A549 (cell line): ENCODE results near the gene PHC1. TPM values are rescaled to one million over a fixed set of nuclear protein-coding genes. Genes with fewer than 3 reads are reported as not detected.

Source experiments
- ATAC-seq, 2 experiments: fragments of 200-7000 bp in 1 of 2; fragments of >200 bp in 1 of 2; cut with Nextera tagmentation in 1 of 2; cut with Tn5 transposase in 1 of 2; 3 replicates each; pipeline versions ENCODE4 v1.8.0 to v1.9.1; 2018 to 2020; ENCODE audit warnings: mild to moderate bottlenecking in 1 of 2, moderate library complexity in 1 of 2
- CTCF ChIA-PET: fragments of 300-600 bp; sonication (Branson Sonifier 250); formaldehyde crosslinking; extraction: SDS; loops from one replicate; lab custom pipeline; 2021; ENCODE audit warnings: antibody characterized with exemption, inconsistent platforms; lab: Yijun Ruan, JAX
- POLR2A ChIA-PET: fragments of 350-600 bp; formaldehyde crosslinking; extraction: SDS; loops from one replicate; lab custom pipeline; 2021; ENCODE audit warnings: antibody characterized with exemption, inconsistent platforms; lab: Yijun Ruan, JAX
- DNase-seq, 2 experiments: peaks; one replicate each; pipeline versions ENCODE4 v3.0.0 to v3.0.0-alpha.2; 2011 to 2016; ENCODE audit warnings: low read depth in 1 of 2, low spot score in 1 of 2
- FAIRE-seq: peaks from 2 replicates; lab custom pipeline; 2011; peaks lifted over from hg19 to GRCh38; lab: Jason Lieb, UNC
- H3K27ac ChIP-seq, 2 experiments: fragments of >200 bp; sonication (Bioruptor Twin); formaldehyde crosslinking; 3 replicates each; pipeline ENCODE4 v1.5.1; 2016 to 2017
- H3K4me1 ChIP-seq: fragments of >200 bp; sonication (Bioruptor Twin); formaldehyde crosslinking; 3 replicates; pipeline ENCODE4 v1.6.1; 2016
- H3K4me2 ChIP-seq: fragments of >200 bp; sonication (Bioruptor Twin); formaldehyde crosslinking; 3 replicates; pipeline ENCODE4 v1.6.1; 2016
- H3K4me3 ChIP-seq: fragments of >200 bp; sonication (Bioruptor Twin); formaldehyde crosslinking; 3 replicates; pipeline ENCODE4 v1.5.1; 2016
- H3K9me3 ChIP-seq: fragments of >200 bp; sonication (Bioruptor Twin); formaldehyde crosslinking; 3 replicates; pipeline ENCODE4 v1.6.1; 2016
- BHLHE40 ChIP-seq: IDR thresholded peaks from 2 replicates; pipeline ENCODE4 v1.6.1; 2012; ENCODE audit warnings: low read depth, low read length, inconsistent platforms
- CBX8 ChIP-seq: fragments of 200-600 bp; sonication (generic); IDR thresholded peaks from 2 replicates; pipeline ENCODE4 v1.6.1; 2016
- CHD4 ChIP-seq: fragments of 200-600 bp; sonication (generic); IDR thresholded peaks from 2 replicates; pipeline ENCODE4 v1.6.1; 2016; ENCODE audit warnings: antibody characterized with exemption, mild to moderate bottlenecking, borderline replicate concordance
- EHF ChIP-seq: fragments of 250-450 bp; sonication (Bioruptor Pico); IDR thresholded peaks from 2 replicates; pipeline ENCODE4 v1.5.0; 2020; ENCODE audit warnings: mild to moderate bottlenecking
- ELK1 ChIP-seq: fragments of 150-350 bp; IDR thresholded peaks from 2 replicates; pipeline ENCODE4 v1.6.1; 2014; ENCODE audit warnings: low read depth, mild to moderate bottlenecking, low read length
- ESRRA ChIP-seq: fragments of 150-350 bp; IDR thresholded peaks from 2 replicates; pipeline ENCODE4 v1.6.1; 2014; ENCODE audit warnings: mild to moderate bottlenecking, low read length, borderline replicate concordance
- FOSL2 ChIP-seq, 2 experiments: fragments of 450-650 bp in 1 of 2; fragments of >200 bp in 1 of 2; sonication (Bioruptor Twin) in 1 of 2; formaldehyde crosslinking; IDR thresholded peaks; 2 replicates each; pipeline versions ENCODE4 v1.5.0 to v1.6.1; 2016 to 2020; ENCODE audit warnings: mild to moderate bottlenecking in 1 of 2, moderate library complexity in 1 of 2
- FOXS1 ChIP-seq: fragments of 250-450 bp; sonication (Bioruptor Pico); IDR thresholded peaks from 2 replicates; pipeline ENCODE4 v1.5.0; 2020; ENCODE audit warnings: mild to moderate bottlenecking, moderate library complexity
- GATA3 ChIP-seq: IDR thresholded peaks from 2 replicates; pipeline ENCODE4 v1.6.1; 2012; ENCODE audit warnings: borderline replicate concordance
- HEYL ChIP-seq: fragments of 250-450 bp; sonication (Bioruptor Pico); IDR thresholded peaks from 2 replicates; pipeline ENCODE4 v1.8.0; 2021; ENCODE audit warnings: mild to moderate bottlenecking, moderate library complexity
- HOXA7 ChIP-seq: fragments of 250-450 bp; sonication (Bioruptor Pico); IDR thresholded peaks from 2 replicates; pipeline ENCODE4 v1.5.0; 2020; ENCODE audit warnings: mild to moderate bottlenecking, moderate library complexity
- HOXB5 ChIP-seq: fragments of 250-450 bp; sonication (Bioruptor Pico); IDR thresholded peaks from 2 replicates; pipeline ENCODE4 v1.5.0; 2020; ENCODE audit warnings: mild to moderate bottlenecking, moderate library complexity
- JUNB ChIP-seq: fragments of >200 bp; sonication (Bioruptor Twin); formaldehyde crosslinking; IDR thresholded peaks from 2 replicates; pipeline ENCODE4 v1.6.1; 2016
- KDM1A ChIP-seq: fragments of 200-600 bp; sonication (generic); IDR thresholded peaks from 2 replicates; pipeline ENCODE4 v1.6.1; 2016; ENCODE audit warnings: low read depth, mild to moderate bottlenecking
- MYC ChIP-seq: IDR thresholded peaks from 2 replicates; pipeline ENCODE4 v1.6.1; 2012; ENCODE audit warnings: mild to moderate bottlenecking, inconsistent platforms, low read length, improper control_type of control experiment, borderline replicate concordance
- NFE2L2 ChIP-seq: fragments of 150-350 bp; conservative IDR thresholded peaks from 2 replicates; pipeline ENCODE4 v1.6.1; 2014; ENCODE audit warnings: low read length
- NR3C1 ChIP-seq: fragments of >200 bp; sonication (Bioruptor Twin); formaldehyde crosslinking; IDR thresholded peaks from 3 replicates; pipeline ENCODE4 v1.6.1; 2017
- PHF8 ChIP-seq: fragments of 200-600 bp; sonication (generic); IDR thresholded peaks from 2 replicates; pipeline ENCODE4 v1.6.1; 2016; ENCODE audit warnings: low read depth, mild to moderate bottlenecking, antibody characterized with exemption, moderate library complexity, borderline replicate concordance
- POLR2A ChIP-seq: IDR thresholded peaks from 2 replicates; pipeline ENCODE4 v1.6.1; 2012; ENCODE audit warnings: mild to moderate bottlenecking, low read length
- RAD21 ChIP-seq, 2 experiments: fragments of >200 bp in 1 of 2; sonication (Bioruptor Twin) in 1 of 2; formaldehyde crosslinking in 1 of 2; IDR thresholded peaks in 1 of 2; conservative IDR thresholded peaks in 1 of 2; 2 replicates in 1 of 2; 3 replicates in 1 of 2; pipeline ENCODE4 v1.6.1; 2012 to 2018; ENCODE audit warnings: inconsistent platforms in 1 of 2
- RCOR1 ChIP-seq: fragments of 150-350 bp; IDR thresholded peaks from 2 replicates; pipeline ENCODE4 v1.6.1; 2014; ENCODE audit warnings: antibody characterized with exemption, low read length, low read depth
- RFX5 ChIP-seq: fragments of 450-650 bp; IDR thresholded peaks from 2 replicates; pipeline ENCODE4 v1.7.1; 2014; ENCODE audit warnings: antibody characterized with exemption, mild to moderate bottlenecking, moderate library complexity
- SREBF2 ChIP-seq: fragments of 450-650 bp; IDR thresholded peaks from 2 replicates; pipeline ENCODE4 v1.6.1; 2014; ENCODE audit warnings: mild to moderate bottlenecking, moderate library complexity
- TFCP2L1 ChIP-seq: fragments of 250-450 bp; sonication (Bioruptor Pico); IDR thresholded peaks from 2 replicates; pipeline ENCODE4 v1.5.0; 2021; ENCODE audit warnings: mild to moderate bottlenecking
- TP53 ChIP-seq: fragments of 250-450 bp; sonication (Bioruptor Pico); IDR thresholded peaks from 2 replicates; pipeline ENCODE4 v1.5.0; 2021; ENCODE audit warnings: mild to moderate bottlenecking, moderate library complexity
- ZC3H11A ChIP-seq: fragments of 450-650 bp; IDR thresholded peaks from 2 replicates; pipeline ENCODE4 v1.6.1; 2014; ENCODE audit warnings: antibody characterized with exemption, mild to moderate bottlenecking
- ZSCAN20 ChIP-seq: fragments of 250-450 bp; sonication (Bioruptor Pico); IDR thresholded peaks from 2 replicates; pipeline ENCODE4 v1.8.0; 2022; ENCODE audit warnings: mild to moderate bottlenecking, moderate library complexity
- WGBS: methylation state at CpG from one replicate; pipeline ENCODE4 v1.1.6; 2017; ENCODE audit errors: missing lambda C conversion rate; 5-methylcytosine and 5-hydroxymethylcytosine counted together
- polyA plus RNA-seq, 4 experiments: library from polyadenylated mRNA; depleted of rRNA in 3 of 4; stranded (reverse); fragments of >200 nt; fragmentation: RNase III in 1 of 4; extraction: RNeasy Plus Mini Kit Qiagen cat#74134 plus additional on column Dnase treatment in 1 of 4; gene quantifications; 2 replicates in 3 of 4; 3 replicates in 1 of 4; pipeline ENCODE4 v1.2.3, GENCODE V29; 2011 to 2017
- TF ChIP-seq, protein P1 (sequence below): IDR thresholded peaks from 2 replicates; pipeline ENCODE4 v1.6.1; 2012

PHC1 gene
- polyA plus RNA-seq, 2 of the 4 experiments (the other 2 are of a cell fraction) = 11.2 to 26.5 TPM

GRCh38 chr12:8871068-8871467 is 43.2 kb upstream of the PHC1 start:
- H3K4me2 ChIP-seq = no peak overlapping the region
- H3K9me3 ChIP-seq = no peaks in the 10 kb centered on the region
- no peak overlapping the region for H3K4me3 ChIP-seq
- no peak for FAIRE-seq
- ChIA-PET CTCF (interaction anchor here (1.0 to 3.0 kb wide), 2 partner anchors 10 to 17 kb away, joined by 3 to 13 read pairs; no protein-coding TSS in a partner anchor), POLR2A (no interaction called here)
- no peak overlapping the region for H3K27ac ChIP-seq
- TF ChIP-seq RCOR1 = no peak
- TF ChIP-seq ELK1 = no peak
- no peak for TF ChIP-seq TFCP2L1 (CRISPR knock-in tag)
- no peak for TF ChIP-seq MYC
- no peak for TF ChIP-seq HOXA7 (CRISPR knock-in tag)
- no peak for TF ChIP-seq SREBF2
- TF ChIP-seq NFE2L2 = no peak
- TF ChIP-seq, all 56 proteins: peak for 0
- ATAC-seq (no peak), DNase-seq (no peak)
- H3K4me1 ChIP-seq = no peaks in the 10 kb centered on the region

- TF ChIP-seq MYC (no peak), RAD21 (conservative IDR thresholded peaks at IDR 0.05 in 1 of 2, IDR thresholded peaks at IDR 0.05 in 1 of 2) (no peak)
- TF ChIP-seq, all 56 proteins: peak for 0
- CTCF ChIA-PET = no interaction called here
Measured at GRCh38 chr12:8876887-8877286, 37.4 kb upstream of the PHC1 start.

DNA sequence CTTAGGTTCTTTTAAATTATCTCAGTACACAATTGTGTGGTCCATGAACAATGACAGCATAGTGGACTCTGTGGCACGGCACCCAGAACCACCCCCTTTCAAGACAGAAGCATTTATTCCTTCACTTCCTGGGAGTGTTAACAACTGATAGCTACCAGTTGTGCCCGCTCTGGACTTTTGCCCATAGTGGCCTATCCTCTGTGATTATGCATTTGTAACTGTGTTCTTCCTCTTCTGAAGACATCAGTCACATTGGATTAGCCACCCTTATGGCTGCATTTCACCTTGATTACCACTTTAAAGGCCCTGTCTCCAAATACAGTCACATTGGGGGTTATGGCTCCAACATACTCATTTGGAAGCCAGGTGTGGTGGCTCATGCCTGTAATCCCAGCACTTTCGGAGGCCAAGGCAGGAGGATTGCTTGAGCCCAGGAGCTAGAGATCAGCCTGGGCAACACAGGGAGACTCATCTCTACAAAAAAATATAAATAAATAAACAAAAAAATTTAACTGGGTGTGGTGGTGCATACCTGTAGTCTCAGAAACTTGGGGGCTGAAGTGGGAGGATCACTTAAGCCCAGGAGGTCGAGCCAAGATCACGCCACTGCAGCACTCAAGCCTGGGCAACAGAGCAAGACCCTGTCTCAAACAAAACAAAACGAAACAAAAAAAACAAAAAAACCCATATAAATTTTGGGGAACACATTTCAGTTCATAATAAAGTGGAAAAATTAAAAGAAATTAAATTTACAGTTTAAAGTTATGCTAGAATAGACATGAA is 27.6 kb upstream of the PHC1 start:
- WGBS = 33% methylated on average over 6 of the region's 6 CpGs
- FAIRE-seq = no peak

More at GRCh38 chr12:8876887-8877286, 37.4 kb upstream of the PHC1 start:
- H3K4me3 ChIP-seq = no peak overlapping the region
- H3K4me1 ChIP-seq = no peaks in the 10 kb centered on the region
- no peak for DNase-seq
- H3K9me3 ChIP-seq = no peaks in the 10 kb centered on the region
- POLR2A ChIA-PET = no interaction called here
- ATAC-seq = no peak
- no peak overlapping the region for H3K4me2 ChIP-seq
- WGBS = 26% methylated on average over 4 of the region's 4 CpGs
- no peak overlapping the region for H3K27ac ChIP-seq
- FAIRE-seq = no peak

DNA sequence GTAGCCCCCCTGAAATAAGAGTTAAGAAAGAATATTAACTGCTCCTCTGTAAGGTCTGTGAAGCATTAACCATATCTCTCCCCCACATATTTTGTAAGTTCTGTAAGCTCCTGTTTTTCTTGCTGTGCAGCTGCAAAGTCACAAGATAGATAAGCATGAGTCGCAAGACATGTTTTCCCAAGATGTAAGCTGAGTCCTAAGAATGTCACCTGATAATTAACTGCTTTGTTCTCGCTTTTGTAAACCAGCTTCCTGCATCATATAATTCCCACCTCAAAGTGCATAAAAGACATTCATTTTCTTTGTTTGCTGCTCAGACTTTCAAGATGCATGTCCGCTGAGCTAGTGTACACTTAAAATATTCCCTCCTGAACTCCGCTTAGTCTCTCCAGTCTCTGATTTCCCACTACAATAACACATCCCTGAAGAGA is 27.0 kb upstream of the PHC1 start:
- no peak for DNase-seq
- TF ChIP-seq, protein P1, sequence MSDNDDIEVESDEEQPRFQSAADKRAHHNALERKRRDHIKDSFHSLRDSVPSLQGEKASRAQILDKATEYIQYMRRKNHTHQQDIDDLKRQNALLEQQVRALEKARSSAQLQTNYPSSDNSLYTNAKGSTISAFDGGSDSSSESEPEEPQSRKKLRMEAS = no peak
- no peak for TF ChIP-seq GATA3
- TF ChIP-seq SREBF2 = no peak
- TF ChIP-seq RFX5 = no peak
- TF ChIP-seq BHLHE40 = no peak
- TF ChIP-seq PHF8 = no peak
- TF ChIP-seq, all 56 proteins: peak for 0
- ATAC-seq (no peak), FAIRE-seq (no peak)
- H3K4me1 ChIP-seq = no peaks in the 10 kb centered on the region
- no peak overlapping the region for H3K27ac ChIP-seq
- CTCF ChIA-PET = interaction anchor here (1.8 to 4.2 kb wide), 2 partner anchors 27 to 204 kb away, joined by 5 to 60 read pairs; no protein-coding TSS in a partner anchor
- no peak overlapping the region for H3K4me2 ChIP-seq
- H3K4me3 ChIP-seq = no peak overlapping the region
- POLR2A ChIA-PET = no interaction called here
- 71% methylated on average over 4 of the region's 4 CpGs for WGBS
- H3K9me3 ChIP-seq = 0 out of 3 replicates have a peak, but pooled peaks cover 3% of the 10 kb centered on the region

More for the DNA sequence above, 27.6 kb upstream of the PHC1 start:
- H3K4me3 ChIP-seq = no peak overlapping the region
- TF ChIP-seq FOXS1 (CRISPR knock-in tag) (no peak), NR3C1 (no peak), KDM1A (no peak), ZC3H11A (no peak), FOSL2 (IDR thresholded peaks at IDR 0.05) (no peak), FOSL2 (CRISPR knock-in tag; IDR thresholded peaks at IDR 0.05) (no peak), EHF (no peak), HOXB5 (CRISPR knock-in tag) (no peak), CHD4 (no peak), HEYL (CRISPR knock-in tag) (no peak), RFX5 (no peak), ZSCAN20 (CRISPR knock-in tag) (no peak), CBX8 (no peak), JUNB (no peak), TP53 (CRISPR knock-in tag) (no peak), ESRRA (no peak), POLR2A (no peak)
- CTCF ChIA-PET = interaction anchor here (1.8 kb wide), 1 partner anchor 27 kb away, joined by 5 read pairs; no protein-coding TSS in a partner anchor
- H3K4me2 ChIP-seq = no peak overlapping the region
- POLR2A ChIA-PET = no interaction called here
- no peaks in the 10 kb centered on the region for H3K4me1 ChIP-seq
- H3K27ac ChIP-seq = no peak overlapping the region
- H3K9me3 ChIP-seq = 0 out of 3 replicates have a peak, but pooled peaks cover 3% of the 10 kb centered on the region
- DNase-seq (no peak), ATAC-seq (no peak)
